Endothelial cell of umbilical vein (primary cell): Measurements from ENCODE around the gene FICD. TPM values are rescaled to one million over a fixed set of nuclear protein-coding genes. Genes with fewer than 3 reads are reported as not detected.

Experiments used
- BruUV-seq: library from RNA; stranded (reverse); fragments of 400-500 nt; replicated peaks from 2 replicates; lab custom pipeline; 2021; lab: Mats Ljungman, UMichigan
- CTCF ChIA-PET: fragments of 300-600, 350-600 bp; sonication (Branson Sonifier 250); formaldehyde crosslinking; loops from one replicate; lab custom pipeline; 2021; ENCODE audit warnings: antibody characterized with exemption, inconsistent platforms; lab: Charles Lee
- POLR2A ChIA-PET: fragments of 300-600, 350-600 bp; sonication (Branson Sonifier 250); formaldehyde crosslinking; loops from one replicate; lab custom pipeline; 2021; ENCODE audit warnings: antibody characterized with exemption, inconsistent platforms; lab: Charles Lee
- DNase-seq: peaks from one replicate; pipeline ENCODE4 v3.0.0-alpha.2; 2011; ENCODE audit warnings: low read depth, low spot score
- FAIRE-seq: peaks from 2 replicates; lab custom pipeline; 2011; peaks lifted over from hg19 to GRCh38; lab: Jason Lieb, UNC
- H2AFZ ChIP-seq: 2 replicates; pipeline ENCODE4 v1.6.0; 2012; ENCODE audit warnings: low read depth, low read length, control low read depth, inconsistent platforms
- H3K27ac ChIP-seq: 2 replicates; pipeline ENCODE4 v1.5.1; 2011; ENCODE audit warnings: low read depth, mild to moderate bottlenecking, control low read depth, low read length, moderate library complexity; ENCODE audit not compliant: insufficient read depth
- H3K27me3 ChIP-seq, 2 experiments: 2 replicates each; pipeline versions ENCODE4 v1.6.0 to v1.6.1; 2011; ENCODE audit warnings: low read length in 2 of 2, mixed read lengths in 1 of 2; ENCODE audit not compliant: control insufficient read depth in 2 of 2, insufficient read depth in 2 of 2
- H3K36me3 ChIP-seq, 2 experiments: 2 replicates in 1 of 2; 3 replicates in 1 of 2; pipeline ENCODE4 v1.5.1; 2011; ENCODE audit warnings: low read length in 2 of 2, mild to moderate bottlenecking in 1 of 2, moderate library complexity in 1 of 2; ENCODE audit not compliant: control insufficient read depth in 2 of 2, insufficient read depth in 2 of 2; ENCODE audit errors: extremely low read depth in 1 of 2
- H3K4me1 ChIP-seq: 3 replicates; pipeline ENCODE4 v1.5.1; 2011; ENCODE audit warnings: mild to moderate bottlenecking, low read length; ENCODE audit not compliant: control insufficient read depth, insufficient read depth; ENCODE audit errors: extremely low read depth
- H3K4me2 ChIP-seq: 2 replicates; pipeline ENCODE4 v1.6.1; 2011; ENCODE audit warnings: low read length, control low read depth, mixed read lengths; ENCODE audit not compliant: insufficient read depth
- H3K4me3 ChIP-seq, 3 experiments: fragments of 200-600 bp in 1 of 3; sonication (generic), shearing (Covaris generic) in 1 of 3; replicated peaks in 1 of 3; 2 replicates each; pipeline ENCODE4 v1.5.1; 2011 to 2016; ENCODE audit warnings: control low read depth in 3 of 3, low read length in 3 of 3, mild to moderate bottlenecking in 2 of 3, inconsistent platforms in 1 of 3, low read depth in 1 of 3, moderate library complexity in 1 of 3; ENCODE audit not compliant: insufficient read depth in 1 of 3
- H3K79me2 ChIP-seq: 2 replicates; pipeline ENCODE4 v1.6.0; 2012; ENCODE audit warnings: low read length, inconsistent platforms; ENCODE audit not compliant: control insufficient read depth, insufficient read depth
- H3K9ac ChIP-seq: replicated peaks from 2 replicates; pipeline ENCODE3; 2011; ENCODE audit warnings: low read length, control low read depth; ENCODE audit not compliant: insufficient read depth; ENCODE audit errors: extremely low read depth
- H3K9me1 ChIP-seq: replicated peaks from 3 replicates; pipeline ENCODE4 v1.6.0; 2011; ENCODE audit warnings: mild to moderate bottlenecking, low read length; ENCODE audit not compliant: control insufficient read depth, insufficient read depth; ENCODE audit errors: extremely low read depth
- H3K9me3 ChIP-seq: replicated peaks from 2 replicates; pipeline ENCODE4 v1.5.1; 2012; ENCODE audit warnings: low read length, inconsistent platforms; ENCODE audit not compliant: control insufficient read depth, insufficient read depth
- H4K20me1 ChIP-seq: replicated peaks from 2 replicates; pipeline ENCODE3; 2011; ENCODE audit warnings: mild to moderate bottlenecking, low read length; ENCODE audit not compliant: control insufficient read depth, insufficient read depth; ENCODE audit errors: extremely low read depth
- CTCF ChIP-seq, 2 donors: IDR thresholded peaks; 1 replicate in 1 of 2; 2 replicates in 1 of 2; pipeline ENCODE4 v1.5.1; 2011; ENCODE audit warnings: low read length in 2 of 2, mild to moderate bottlenecking in 2 of 2, moderate library complexity in 2 of 2, control low read depth in 1 of 2, inconsistent platforms in 1 of 2, low read depth in 1 of 2; ENCODE audit not compliant: insufficient read depth in 1 of 2; ENCODE audit errors: extremely low read depth in 1 of 2
- EZH2 ChIP-seq: IDR thresholded peaks from 2 replicates; pipeline ENCODE4 v1.6.1; 2012; ENCODE audit warnings: borderline replicate concordance, low read depth, mild to moderate bottlenecking, moderate library complexity, low read length, inconsistent platforms; ENCODE audit not compliant: severe bottlenecking
- FOS ChIP-seq: IDR thresholded peaks from 2 replicates; pipeline ENCODE4 v1.6.1; 2011; ENCODE audit warnings: mild to moderate bottlenecking, low read length, moderate library complexity, borderline replicate concordance; ENCODE audit not compliant: insufficient read depth
- GATA2 ChIP-seq: IDR thresholded peaks from 2 replicates; pipeline ENCODE4 v1.7.0; 2011; ENCODE audit warnings: low read depth, mild to moderate bottlenecking, moderate library complexity, mixed read lengths, low read length; ENCODE audit not compliant: insufficient read length, insufficient read depth
- JUN ChIP-seq: IDR thresholded peaks from 2 replicates; pipeline ENCODE4 v1.6.1; 2011; ENCODE audit warnings: borderline replicate concordance, low read depth; ENCODE audit not compliant: insufficient read length, insufficient read depth
- MAX ChIP-seq: IDR thresholded peaks from 2 replicates; pipeline ENCODE4 v1.6.1; 2011; ENCODE audit not compliant: insufficient read depth, insufficient read length
- MYC ChIP-seq: IDR thresholded peaks from one replicate; pipeline ENCODE4 v1.6.1; 2011; ENCODE audit warnings: mild to moderate bottlenecking, low read depth, low read length
- POLR2A ChIP-seq: IDR thresholded peaks from 2 replicates; pipeline ENCODE4 v1.6.1; 2012; ENCODE audit warnings: low read depth, mild to moderate bottlenecking, control low read depth, low read length
- POLR2AphosphoS5 ChIP-seq: IDR thresholded peaks from 2 replicates; pipeline ENCODE4 v1.6.1; 2012; ENCODE audit warnings: low read depth, mild to moderate bottlenecking, control low read depth, low read length, moderate library complexity; ENCODE audit not compliant: insufficient read depth
- dilution Hi-C: fragments of 300-500 bp; cut with MboI; formaldehyde crosslinking; loops from one replicate; pipeline ENCODE4 v1.15.0; 2019; ENCODE audit warnings: low sequenced_read_pairs; ENCODE audit not compliant: extremely low pct_ligation_motif_present
- intact Hi-C: fragments of 100-400 bp; cut with micrococcal nuclease; formaldehyde crosslinking; loops from one replicate; pipeline ENCODE4 v1.10.0; 2022
- polyA plus RNA-seq, 4 experiments: library from polyadenylated mRNA; depleted of rRNA in 3 of 4; stranded (reverse) in 3 of 4; unstranded in 1 of 4; fragments of >200 nt; gene quantifications; 2 replicates each; pipeline versions ENCODE4 v1.2.1 to v1.2.3, GENCODE V29; 2011 to 2012; ENCODE audit warnings: missing spikeins in 1 of 4
- total RNA-seq: library from RNA; stranded (reverse); gene quantifications from 2 replicates; pipeline ENCODE4 v1.2.3, GENCODE V29; 2021

FICD gene
- total and polyA plus RNA-seq, 2 donors (not counting 3 experiments of a cell fraction or from before 2014, with no cell fraction given) = 3.9 to 6.1 TPM

- FAIRE-seq = no peak
These were observed 44.7 kb downstream of the FICD start for GRCh38 chr12:108559748-108560147.

More at GRCh38 chr12:108559748-108560147, 44.7 kb downstream of the FICD start:
- Histone ChIP-seq H3K79me2 (peaks cover 62% of the 10 kb centered on the region), H4K20me1 (no peaks in the 10 kb centered on the region), H3K27me3 (no peaks in the 10 kb centered on the region), H3K27ac (peak overlapping the region; percentile 83), H3K4me1 (peaks cover 24% of the 10 kb centered on the region), H3K9ac (peak overlapping the region; percentile 74), H3K4me3 (peak overlapping the region in 2 of 3 experiments; percentile 45 to 86), H3K9me1 (no peaks in the 10 kb centered on the region), H3K4me2 (peak overlapping the region; percentile 82), H3K9me3 (no peaks in the 10 kb centered on the region), H3K36me3 (peaks cover 0 to 5% of the 10 kb centered on the region in 2 experiments), H2AFZ (no peak overlapping the region)
- ChIA-PET POLR2A (no interaction called here), CTCF (interaction anchor here (0.8 to 1.6 kb wide), 3 partner anchors 58 to 391 kb away, joined by 3 to 4 read pairs (median 4); no protein-coding TSS in a partner anchor)
- intact Hi-C loops (loop anchor here (5.0 kb wide), 1 partner anchor 553 kb away; no protein-coding TSS in a partner anchor), dilution Hi-C loops (no loop called here)
- no peak for DNase-seq
- TF ChIP-seq JUN = no peak
- no peak for TF ChIP-seq POLR2A
- TF ChIP-seq POLR2AphosphoS5 = no peak
- TF ChIP-seq CTCF (IDR thresholded peaks at IDR 0.05; ENCODE audit: extremely low read depth in 1 of 2, insufficient read depth in 1 of 2, low read depth in 1 of 2, low read length in 2 of 2) = no peak
- no peak for TF ChIP-seq MAX
- TF ChIP-seq FOS = no peak
- no peak for TF ChIP-seq EZH2
- no peak for TF ChIP-seq GATA2
- TF ChIP-seq MYC = no peak
- no TSS peak for BruUV-seq
